Neuronal stem cell (in vitro differentiated cells): Measurements from ENCODE around the gene NOS1AP.

Experiments used
- DNase-seq: peaks from one replicate; pipeline ENCODE4 v3.0.0-alpha.2; 2013; ENCODE audit warnings: low spot score
- H2AFZ ChIP-seq: one replicate; pipeline ENCODE4 v1.6.1; 2013; ENCODE audit warnings: mild to moderate bottlenecking, low read length, inconsistent platforms
- H2AK5ac ChIP-seq: 2 replicates; pipeline ENCODE4 v1.6.1; 2013; ENCODE audit warnings: low read depth, mild to moderate bottlenecking, inconsistent platforms, low read length, moderate library complexity, mixed read lengths
- H2BK120ac ChIP-seq: 2 replicates; pipeline ENCODE4 v1.6.1; 2013; ENCODE audit warnings: low read depth, mild to moderate bottlenecking, inconsistent platforms, low read length, moderate library complexity, mixed read lengths
- H2BK12ac ChIP-seq: one replicate; pipeline ENCODE4 v1.6.1; 2013; ENCODE audit warnings: low read length, inconsistent platforms
- H2BK15ac ChIP-seq: 2 replicates; pipeline ENCODE4 v1.6.1; 2013; ENCODE audit warnings: mild to moderate bottlenecking, low read length, inconsistent platforms, mixed read lengths
- H2BK5ac ChIP-seq: one replicate; pipeline ENCODE4 v1.6.1; 2013; ENCODE audit warnings: inconsistent platforms, mild to moderate bottlenecking, low read length, moderate library complexity
- H3K14ac ChIP-seq: one replicate; pipeline ENCODE4 v1.6.1; 2013; ENCODE audit warnings: low read length, inconsistent platforms
- H3K18ac ChIP-seq: 2 replicates; pipeline ENCODE4 v1.6.1; 2013; ENCODE audit warnings: low read length, inconsistent platforms
- H3K23ac ChIP-seq: 2 replicates; pipeline ENCODE4 v1.6.1; 2013; ENCODE audit warnings: low read depth, mild to moderate bottlenecking, mixed read lengths, low read length, inconsistent platforms; ENCODE audit not compliant: poor library complexity
- H3K27ac ChIP-seq: replicated peaks from 3 replicates; pipeline ENCODE4 v1.5.1; 2013; ENCODE audit warnings: low read length, inconsistent platforms
- H3K27me3 ChIP-seq, 3 experiments: 2 replicates each; pipeline ENCODE4 v1.6.1; 2013; ENCODE audit warnings: low read length in 3 of 3, mild to moderate bottlenecking in 2 of 3, inconsistent platforms in 1 of 3, low read depth in 1 of 3, mixed read lengths in 1 of 3, moderate library complexity in 1 of 3; ENCODE audit not compliant: control insufficient read depth in 3 of 3, insufficient read depth in 3 of 3
- H3K36me3 ChIP-seq, 2 donors: replicated peaks in 1 of 2; 2 replicates each; pipeline ENCODE4 v1.6.1; 2013; ENCODE audit warnings: low read length in 2 of 2; ENCODE audit not compliant: control insufficient read depth in 2 of 2, insufficient read depth in 2 of 2
- H3K4ac ChIP-seq: 2 replicates; pipeline ENCODE4 v1.6.1; 2013; ENCODE audit warnings: inconsistent platforms, mild to moderate bottlenecking, low read length, moderate library complexity
- H3K4me1 ChIP-seq, 2 donors: 1 replicate in 1 of 2; 2 replicates in 1 of 2; pipeline ENCODE4 v1.6.1; 2013; ENCODE audit warnings: low read length in 2 of 2, low read depth in 1 of 2; ENCODE audit not compliant: control insufficient read depth in 2 of 2, insufficient read depth in 1 of 2
- H3K4me2 ChIP-seq: one replicate; pipeline ENCODE4 v1.6.1; 2013; ENCODE audit warnings: mild to moderate bottlenecking, low read length, inconsistent platforms; ENCODE audit not compliant: insufficient read depth, poor library complexity, severe bottlenecking
- H3K4me3 ChIP-seq, 2 donors: 2 replicates each; pipeline ENCODE4 v1.5.1; 2013; ENCODE audit warnings: low read length in 2 of 2, mild to moderate bottlenecking in 2 of 2, inconsistent platforms in 1 of 2, moderate library complexity in 1 of 2
- H3K79me1 ChIP-seq: one replicate; pipeline ENCODE4 v1.6.1; 2013; ENCODE audit warnings: low read depth, mild to moderate bottlenecking, inconsistent platforms, low read length, moderate library complexity
- H3K9ac ChIP-seq: one replicate; pipeline ENCODE4 v1.6.1; 2013; ENCODE audit warnings: mild to moderate bottlenecking, low read depth, low read length, inconsistent platforms; ENCODE audit not compliant: poor library complexity
- H3K9me3 ChIP-seq, 2 donors: replicated peaks in 1 of 2; 2 replicates each; pipeline versions ENCODE3 to v1.6.1; 2013; ENCODE audit warnings: low read length in 2 of 2, mild to moderate bottlenecking in 2 of 2, inconsistent platforms in 1 of 2, low read depth in 1 of 2, mixed read lengths in 1 of 2, moderate library complexity in 1 of 2; ENCODE audit not compliant: control insufficient read depth in 2 of 2, insufficient read depth in 1 of 2
- H4K8ac ChIP-seq: one replicate; pipeline ENCODE4 v1.6.1; 2013; ENCODE audit warnings: low read depth, mild to moderate bottlenecking, inconsistent platforms, low read length, moderate library complexity
- H4K91ac ChIP-seq: one replicate; pipeline ENCODE4 v1.6.1; 2013; ENCODE audit warnings: low read length, low read depth, mild to moderate bottlenecking, inconsistent platforms; ENCODE audit not compliant: poor library complexity
- WGBS, 2 donors: extraction: QIAGEN DNeasy Blood & Tissue Kit; methylation state at CpG; one replicate each; pipeline ENCODE4 v1.1.7; 2013; ENCODE audit warnings: missing lambda C conversion rate in 2 of 2, mixed read lengths in 1 of 2; ENCODE audit not compliant: insufficient read length in 2 of 2, insufficient replicate concordance in 1 of 2; ENCODE audit errors: extremely low coverage in 2 of 2; 5-methylcytosine and 5-hydroxymethylcytosine counted together

Gene NOS1AP

GRCh38 chr1:162192763-162193162, 123.3 kb downstream of the NOS1AP start:
- DNase-seq, result no peak
- Histone ChIP-seq H2BK120ac (no peak overlapping the region), H3K18ac (no peak overlapping the region), H3K27ac (no peak overlapping the region), H3K14ac (no peak overlapping the region), H3K27me3 (no peaks in the 10 kb centered on the region), H3K9ac (no peak overlapping the region), H3K36me3 (no peaks in the 10 kb centered on the region), H3K4me1 (peaks cover 12 to 18% of the 10 kb centered on the region in 2 donors), H3K4ac (no peak overlapping the region), H2BK12ac (no peak overlapping the region), H3K4me2 (no peak overlapping the region), H3K23ac (no peak overlapping the region), H2AK5ac (no peak overlapping the region), H4K8ac (no peak overlapping the region), H3K4me3 (no peak overlapping the region), H3K79me1 (no peaks in the 10 kb centered on the region), H2AFZ (no peak overlapping the region), H2BK5ac (no peak overlapping the region), H3K9me3 (no peaks in the 10 kb centered on the region), H2BK15ac (no peak overlapping the region), H4K91ac (no peak overlapping the region)
- no CpG with 5 or more reads among the region's 1 CpG for WGBS, 2 donors

- Histone ChIP-seq H3K18ac (no peak overlapping the region), H4K91ac (no peak overlapping the region), H3K79me1 (no peaks in the 10 kb centered on the region), H2BK120ac (no peak overlapping the region), H3K4me1 (peaks cover 14 to 18% of the 10 kb centered on the region in 2 donors), H3K27me3 (no peaks in the 10 kb centered on the region), H2BK12ac (no peak overlapping the region), H2AK5ac (no peak overlapping the region), H3K4me2 (no peak overlapping the region), H3K36me3 (no peaks in the 10 kb centered on the region), H3K4ac (no peak overlapping the region), H4K8ac (no peak overlapping the region), H3K9ac (no peak overlapping the region), H2AFZ (no peak overlapping the region), H3K4me3 (no peak overlapping the region), H3K14ac (no peak overlapping the region), H2BK5ac (no peak overlapping the region), H3K23ac (no peak overlapping the region), H2BK15ac (no peak overlapping the region), H3K27ac (no peak overlapping the region), H3K9me3 (no peaks in the 10 kb centered on the region)
- no peak for DNase-seq
- WGBS, 2 donors, result no CpG with 5 or more reads among the region's 2 CpGs
Observed at GRCh38 chr1:162193221-162193620, 123.7 kb downstream of the NOS1AP start.

- Histone ChIP-seq H2AK5ac (no peak overlapping the region), H3K4me1 (peaks cover 15 to 18% of the 10 kb centered on the region in 2 donors), H2BK120ac (no peak overlapping the region), H2AFZ (no peak overlapping the region), H3K9ac (no peak overlapping the region), H3K27ac (no peak overlapping the region), H2BK5ac (no peak overlapping the region), H2BK15ac (no peak overlapping the region), H3K4me3 (no peak overlapping the region), H3K27me3 (no peaks in the 10 kb centered on the region), H3K18ac (no peak overlapping the region), H2BK12ac (no peak overlapping the region), H4K91ac (no peak overlapping the region), H3K9me3 (no peaks in the 10 kb centered on the region), H4K8ac (no peak overlapping the region), H3K23ac (no peak overlapping the region), H3K4me2 (no peak overlapping the region), H3K79me1 (no peaks in the 10 kb centered on the region), H3K4ac (no peak overlapping the region), H3K36me3 (no peaks in the 10 kb centered on the region), H3K14ac (no peak overlapping the region)
- DNase-seq, result no peak
- WGBS, 2 donors, result 100% methylated on average over 1 of the region's 3 CpGs; no CpG with 5 or more reads in 1 of the 2 donors
Observed at GRCh38 chr1:162193815-162194214, 124.3 kb downstream of the NOS1AP start.

- H3K4me1 ChIP-seq, result peaks cover 15 to 18% of the 10 kb centered on the region in 2 donors
- no peak overlapping the region for H2BK15ac ChIP-seq
- no peak overlapping the region for H4K91ac ChIP-seq
- no peak overlapping the region for H2BK12ac ChIP-seq
- H3K27me3 ChIP-seq, result no peaks in the 10 kb centered on the region
- no peak overlapping the region for H3K14ac ChIP-seq
- H3K4me2 ChIP-seq, result no peak overlapping the region
- no peak overlapping the region for H2AFZ ChIP-seq
- H3K23ac ChIP-seq, result no peak overlapping the region
- H4K8ac ChIP-seq, result no peak overlapping the region
- no peak overlapping the region for H2BK5ac ChIP-seq
- no peak overlapping the region for H3K27ac ChIP-seq
- no peak overlapping the region for H3K9ac ChIP-seq
- no peaks in the 10 kb centered on the region for H3K9me3 ChIP-seq
- H2BK120ac ChIP-seq, result no peak overlapping the region
- no peaks in the 10 kb centered on the region for H3K79me1 ChIP-seq
- no peak overlapping the region for H3K4me3 ChIP-seq
- no peak overlapping the region for H2AK5ac ChIP-seq
- no peak overlapping the region for H3K18ac ChIP-seq
- no CpG with 5 or more reads among the region's 4 CpGs for WGBS, 2 donors
- DNase-seq, result no peak
- H3K4ac ChIP-seq, result no peak overlapping the region
- H3K36me3 ChIP-seq, result no peaks in the 10 kb centered on the region
Observed at GRCh38 chr1:162195567-162195966, 126.1 kb downstream of the NOS1AP start.
